Measurements from ENCODE around the gene KCNJ13.

GRCh38 chr2:232779934-232780333 lies 3.6 kb upstream of the KCNJ13 start:
- TF ChIP-seq CTCF (IDR thresholded peaks at IDR 0.05) (no peak), POLR2A (IDR thresholded peaks at IDR 0.05) (no peak)
